GM18498 (cell line): ENCODE measurements around the gene SYMPK.

Source experiments
- ATAC-seq: cut with Tn5 transposase; IDR thresholded peaks from one replicate; pipeline ENCODE4 v1.9.1; 2021; ENCODE audit warnings: mild to moderate bottlenecking, moderate library complexity; ENCODE audit not compliant: unreplicated experiment

SYMPK gene

GRCh38 chr19:45782820-45783785, 79.8 kb downstream of the SYMPK start:
- ATAC-seq: no peak

DNA sequence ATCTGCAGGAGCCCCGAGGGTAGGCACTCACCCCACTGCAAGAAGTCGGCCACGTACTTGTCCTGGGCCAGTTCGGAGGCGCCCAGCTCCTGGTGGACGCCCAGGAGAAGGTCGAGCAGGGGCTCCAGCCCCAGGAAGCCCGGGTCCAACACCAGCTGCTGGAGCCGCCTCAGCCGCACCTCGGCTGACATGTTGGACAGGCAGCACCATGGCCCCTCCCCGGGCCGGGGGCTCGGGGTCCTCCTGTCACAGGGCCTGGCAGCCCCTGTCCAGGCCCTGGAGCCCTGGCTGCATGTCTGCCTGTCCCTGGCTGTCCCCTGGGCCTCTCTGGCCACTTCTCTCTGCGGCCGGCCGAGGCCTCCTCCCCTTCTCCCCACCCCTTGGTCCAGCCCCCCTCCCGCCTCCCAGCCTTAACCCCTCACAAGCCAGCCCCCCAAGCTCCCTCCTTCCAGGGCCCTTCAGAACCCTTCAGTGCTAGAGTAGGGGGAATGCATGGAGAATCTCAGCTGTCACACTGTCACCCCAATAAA, 80.7 kb downstream of the SYMPK start, which contains the start of gene DMPK:
DMPK (minus strand) TSS at position 329 of the 530 bp plus-strand sequence; CDS start at position 191, 138 bp downstream.
- no peak for ATAC-seq

DNA sequence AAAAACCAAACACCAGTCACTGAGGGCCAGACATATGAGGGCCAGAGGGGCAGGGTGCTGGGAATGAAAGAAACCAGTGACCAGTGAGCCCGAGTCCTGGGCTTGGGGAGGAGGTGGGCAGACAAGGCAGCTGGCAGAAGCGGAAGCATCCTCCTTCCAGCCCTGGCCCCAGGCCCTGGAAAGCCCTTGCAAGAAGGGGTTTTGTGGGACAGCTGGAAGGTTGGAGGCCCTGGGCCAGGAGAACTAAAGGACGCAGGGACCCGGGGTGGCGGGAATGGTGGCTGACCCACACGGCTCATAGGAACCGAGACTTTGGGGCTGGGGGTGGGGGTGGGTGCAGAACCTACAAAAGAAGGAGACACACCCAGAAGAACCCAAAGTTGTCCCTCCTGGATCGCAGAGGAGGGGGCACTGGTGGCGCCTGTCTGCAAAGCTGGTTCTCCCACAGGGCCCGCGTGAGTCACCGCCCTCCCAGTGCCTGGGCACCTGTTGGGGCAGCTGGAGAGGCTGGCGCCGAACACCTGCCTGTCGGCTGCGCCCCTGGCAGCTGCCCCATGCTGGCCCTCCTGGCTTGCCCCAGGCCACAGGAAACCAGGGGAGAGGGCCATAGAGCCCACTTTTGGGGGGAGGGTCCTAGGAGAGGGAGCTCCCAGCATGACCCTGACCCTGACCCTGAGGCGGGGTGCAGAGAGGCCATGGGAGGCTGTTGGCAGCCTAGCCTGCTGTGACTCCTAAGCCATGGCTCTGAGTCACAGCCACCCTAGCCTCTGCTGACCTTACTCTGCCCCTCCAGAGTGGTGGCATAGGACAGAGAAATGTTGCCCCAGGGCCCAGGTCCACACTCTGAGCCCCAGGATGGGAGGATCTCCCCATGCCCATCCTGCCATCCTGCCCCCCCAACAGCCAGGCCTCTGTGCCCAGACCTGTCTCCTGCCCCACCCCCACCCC, 81.5 kb downstream of the SYMPK start:
- ATAC-seq: no peak

GRCh38 chr19:45780448-45781213, 82.3 kb downstream of the SYMPK start:
- no peak for ATAC-seq

DNA sequence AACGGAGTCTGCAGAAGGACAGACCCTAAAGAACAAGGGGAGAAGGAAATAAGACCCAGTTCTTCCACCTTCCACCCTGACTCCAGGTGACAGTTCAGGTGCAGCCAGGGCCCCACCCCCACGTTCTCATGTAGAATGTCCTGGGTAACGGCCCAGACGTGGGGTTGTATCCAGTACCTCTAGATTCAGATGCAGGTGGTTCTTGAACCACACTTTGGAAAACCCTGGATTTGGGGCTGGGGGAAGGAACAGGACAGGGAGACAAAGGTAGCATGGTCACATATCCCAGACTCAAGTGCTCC, 82.8 kb downstream of the SYMPK start:
- no peak for ATAC-seq

DNA sequence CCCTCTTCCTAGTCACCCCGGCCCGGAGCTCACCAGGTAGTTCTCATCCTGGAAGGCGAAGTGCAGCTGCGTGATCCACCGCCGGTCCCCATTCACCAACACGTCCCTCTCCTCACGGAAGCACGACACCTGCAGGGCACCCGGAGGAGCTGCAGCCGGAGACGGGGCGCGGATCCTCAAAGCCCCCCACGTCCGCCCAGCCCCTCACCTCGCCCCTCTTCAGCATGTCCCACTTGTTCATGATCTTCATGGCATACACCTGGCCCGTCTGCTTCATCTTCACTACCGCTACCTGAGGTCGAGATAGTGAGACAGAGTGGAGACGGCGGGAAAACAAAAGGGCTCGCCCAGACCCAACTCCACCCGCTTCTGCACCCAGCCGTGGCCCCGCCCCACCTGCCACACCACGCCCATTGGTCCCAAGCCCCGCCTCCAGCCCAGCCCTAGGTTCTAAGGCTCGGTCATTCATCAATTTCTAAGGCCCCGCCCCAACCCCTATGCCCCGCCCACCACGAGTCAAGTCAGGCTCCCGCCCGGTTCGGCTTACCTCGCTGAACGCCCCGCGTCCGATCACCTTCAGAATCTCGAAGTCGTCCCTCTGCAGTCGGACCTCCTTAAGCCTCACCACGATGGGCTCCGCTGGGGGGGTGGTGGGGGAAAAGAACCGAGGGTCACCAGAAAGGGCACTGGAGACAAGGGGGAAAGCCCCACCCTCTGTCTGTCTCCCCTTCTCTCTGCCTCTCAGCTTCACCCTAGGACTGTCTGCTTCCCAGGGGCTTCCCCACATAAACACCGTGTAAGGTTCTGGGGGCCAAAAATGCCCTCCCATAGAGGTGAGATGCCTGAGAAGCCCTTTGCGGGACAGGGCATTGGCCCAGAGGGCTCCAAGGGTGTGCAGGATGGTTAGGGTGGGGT, 83.5 kb downstream of the SYMPK start:
- ATAC-seq: peak; percentile 79

- no peak for ATAC-seq
These were observed 84.8 kb downstream of the SYMPK start for GRCh38 chr19:45778010-45778661.

- no peak for ATAC-seq
These were observed 85.5 kb downstream of the SYMPK start for GRCh38 chr19:45777395-45777961.

- no peak for ATAC-seq
These were observed 88.2 kb downstream of the SYMPK start for GRCh38 chr19:45774765-45775164.

GRCh38 chr19:45773384-45773783, 89.6 kb downstream of the SYMPK start:
- no peak for ATAC-seq

GRCh38 chr19:45772912-45773311, 90.0 kb downstream of the SYMPK start:
- ATAC-seq: no peak

DNA sequence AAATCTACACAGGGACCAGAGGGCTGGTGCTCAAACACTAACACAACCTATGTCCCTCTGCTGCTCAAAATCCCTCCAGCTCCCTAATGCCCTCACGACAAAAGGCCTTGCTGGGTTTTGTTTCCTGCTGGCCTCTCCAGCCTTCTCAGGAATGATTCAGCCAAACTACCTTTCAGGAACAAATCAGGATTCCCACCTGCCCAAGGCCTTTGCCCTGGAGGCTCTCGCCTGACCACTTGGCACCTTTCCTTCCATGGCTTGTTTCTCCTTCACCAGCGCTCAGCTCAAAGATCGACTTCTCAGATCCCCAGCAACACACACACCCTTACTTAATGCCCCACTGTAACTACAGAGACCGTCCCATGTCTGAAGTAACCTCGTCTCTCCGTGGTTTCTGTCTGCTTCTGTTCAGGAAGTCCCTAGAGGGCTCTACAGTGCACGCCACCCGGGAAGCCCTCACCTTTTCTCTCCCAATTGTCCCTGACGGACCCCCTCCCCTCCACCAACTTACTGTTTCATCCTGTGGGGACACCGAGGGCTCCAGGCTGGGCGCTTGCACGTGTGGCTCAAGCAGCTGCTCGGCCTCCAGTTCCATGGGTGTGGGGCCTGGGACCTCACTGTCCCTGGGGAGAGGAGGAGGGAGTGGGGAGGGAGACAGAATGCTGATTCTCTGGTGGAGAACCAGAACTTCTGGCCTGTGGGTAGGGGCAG, 90.7 kb downstream of the SYMPK start:
- no peak for ATAC-seq

- ATAC-seq: no peak
These were observed 91.5 kb downstream of the SYMPK start for GRCh38 chr19:45771311-45771933.

GRCh38 chr19:45770192-45771101, 92.5 kb downstream of the SYMPK start:
- ATAC-seq: peak; percentile 57

DNA sequence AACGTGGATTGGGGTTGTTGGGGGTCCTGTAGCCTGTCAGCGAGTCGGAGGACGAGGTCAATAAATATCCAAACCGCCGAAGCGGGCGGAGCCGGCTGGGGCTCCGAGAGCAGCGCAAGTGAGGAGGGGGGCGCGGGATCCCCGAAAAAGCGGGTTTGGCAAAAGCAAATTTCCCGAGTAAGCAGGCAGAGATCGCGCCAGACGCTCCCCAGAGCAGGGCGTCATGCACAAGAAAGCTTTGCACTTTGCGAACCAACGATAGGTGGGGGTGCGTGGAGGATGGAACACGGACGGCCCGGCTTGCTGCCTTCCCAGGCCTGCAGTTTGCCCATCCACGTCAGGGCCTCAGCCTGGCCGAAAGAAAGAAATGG, 93.1 kb downstream of the SYMPK start:
- ATAC-seq: peak; percentile 15

DNA sequence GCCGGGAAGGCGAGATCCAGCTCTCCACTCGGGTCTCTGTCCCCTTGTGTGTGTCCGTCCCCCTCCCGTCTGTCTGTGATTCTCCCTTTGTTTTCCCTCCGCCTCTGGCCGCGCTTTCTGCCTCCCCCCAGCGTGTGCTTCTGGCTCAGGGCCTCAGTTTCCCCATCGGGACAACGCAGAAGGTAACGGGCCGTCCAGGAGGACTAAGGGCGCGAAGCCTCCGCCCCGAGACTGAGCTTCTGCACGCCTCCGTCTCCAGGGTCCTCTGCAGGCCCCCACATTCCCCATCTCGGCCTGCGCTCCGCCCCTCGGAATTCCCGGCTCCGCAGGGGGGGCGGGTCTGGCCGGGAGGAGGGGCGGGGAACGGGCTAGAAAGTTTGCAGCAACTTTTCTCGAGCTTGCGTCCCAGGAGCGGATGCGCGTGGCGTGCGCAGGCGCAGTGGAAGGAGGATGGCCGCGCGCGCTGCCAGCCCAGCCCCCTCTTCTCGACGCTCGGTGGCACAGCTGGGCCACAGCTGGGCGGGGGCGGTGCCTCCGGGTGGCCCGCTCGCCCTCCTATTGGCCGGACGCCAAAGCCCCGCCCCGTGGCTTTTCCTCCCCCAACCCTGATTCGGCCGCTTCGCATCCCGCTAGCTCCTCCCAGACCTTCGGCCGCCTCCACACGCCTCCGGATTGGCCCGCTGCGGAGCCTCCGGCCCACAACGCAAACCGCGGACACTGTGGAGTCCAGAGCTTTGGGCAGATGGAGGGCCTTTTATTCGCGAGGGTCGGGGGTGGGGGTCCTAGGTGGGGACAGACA, 93.8 kb downstream of the SYMPK start, which contains the start of gene SIX5:
SIX5 (minus strand) TSS at position 269 of the 799 bp plus-strand sequence. CDS start 408 bp downstream, outside the sequence.
- ATAC-seq: peak; percentile 66
